Stimulated activated CD4-positive, alpha-beta T cell treated with anti-CD3 and anti-CD28 coated beads, Interleukin-12 subunit alpha, Interleukin-12 subunit beta, amount 100 ng/mL, for 48 hours (primary cell): ENCODE data around the gene PRKAA2.
A peak's percentile ranks its signal among the peaks of the same experiment; 100 is the strongest.

Source experiments
- DNase-seq, 3 donors: peaks; one replicate each; pipeline ENCODE4 v3.0.0-alpha.2; 2020; ENCODE audit warnings: low read depth in 2 of 3, low spot score in 1 of 3

The PRKAA2 gene

DNA sequence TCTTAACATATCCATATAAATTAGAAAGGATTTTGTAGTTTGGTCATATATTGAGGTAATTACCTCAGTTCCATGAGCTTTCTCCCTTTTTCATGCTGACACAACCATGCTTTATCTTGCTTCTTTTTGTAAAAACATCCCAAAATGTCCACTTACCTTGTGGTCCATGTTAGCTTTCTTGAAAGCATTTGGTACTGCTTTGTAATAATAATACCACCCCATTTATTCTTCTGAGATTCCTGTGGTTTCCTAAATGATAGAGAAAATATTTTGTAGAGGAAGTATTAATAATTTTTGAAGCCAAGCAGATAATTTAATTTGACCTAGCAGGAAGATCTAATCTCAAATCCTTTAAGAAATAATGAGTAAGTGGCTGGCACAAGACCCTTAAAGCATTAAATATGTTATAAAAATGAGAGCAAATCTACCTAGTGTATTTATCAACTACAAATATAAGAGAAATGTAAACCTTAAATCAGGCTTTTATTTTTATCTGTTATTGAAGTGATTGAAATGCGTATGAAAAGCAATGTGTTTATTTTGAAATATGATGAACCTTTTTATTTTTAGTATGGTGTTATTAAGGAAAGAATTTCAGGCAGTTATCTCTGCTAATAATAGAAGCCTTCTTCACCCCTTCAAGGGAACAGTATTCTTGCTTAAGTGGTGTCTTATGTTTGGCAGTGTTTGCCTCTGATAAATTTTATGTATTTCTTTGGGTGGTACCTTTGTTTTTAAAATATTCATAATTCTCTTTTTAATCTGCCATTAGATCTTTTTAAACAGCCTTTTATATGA is 9.2 kb downstream of the PRKAA2 start:
- no peak for DNase-seq

DNA sequence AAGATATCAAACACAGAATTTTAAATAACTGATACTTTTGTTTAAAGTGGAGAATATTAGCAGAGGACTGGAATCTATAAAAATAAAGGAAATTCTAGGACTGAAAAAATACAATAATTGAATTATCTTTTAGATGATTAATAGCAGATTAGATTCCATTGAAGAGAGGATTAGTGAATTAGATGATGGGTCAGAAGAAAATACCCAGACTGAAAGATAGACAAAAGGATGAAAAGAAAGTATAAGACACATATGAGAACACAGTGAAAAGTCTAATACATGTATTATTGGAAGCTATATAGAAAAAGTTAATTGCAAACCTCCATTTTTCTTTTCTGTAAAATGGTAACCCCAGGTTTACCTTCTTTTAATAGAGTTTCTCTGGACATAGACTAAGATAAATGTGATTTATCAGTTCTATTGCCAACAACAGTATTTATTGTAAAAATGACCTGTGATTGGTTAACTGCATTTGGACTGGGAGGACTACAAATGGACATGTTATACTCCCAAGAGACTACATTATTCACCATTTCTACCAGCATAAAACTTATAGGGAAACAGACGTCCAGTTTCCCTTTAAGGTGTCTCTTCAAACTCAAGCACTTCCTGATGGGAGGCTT is 11.0 kb downstream of the PRKAA2 start:
- DNase-seq, result no peak

DNA sequence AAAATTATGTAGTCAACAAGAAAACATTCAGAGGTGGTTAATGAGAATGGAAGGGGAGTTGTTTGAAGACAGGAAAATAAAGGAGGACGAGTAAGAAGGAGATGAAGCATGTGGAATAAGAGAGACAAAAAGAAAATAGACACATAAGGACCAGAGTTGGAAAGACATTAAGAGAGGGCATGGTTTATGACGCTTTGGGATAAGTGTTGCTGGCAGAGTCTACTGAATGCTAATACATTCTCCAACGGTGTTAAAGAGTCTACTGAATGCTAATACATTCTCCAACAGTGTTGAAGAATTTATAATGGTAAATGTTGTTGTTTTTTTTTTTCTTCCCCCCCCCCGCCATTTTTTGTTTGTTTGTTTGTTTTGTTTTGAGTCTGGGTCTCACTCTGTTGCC is 13.1 kb downstream of the PRKAA2 start:
- DNase-seq, result no peak

DNA sequence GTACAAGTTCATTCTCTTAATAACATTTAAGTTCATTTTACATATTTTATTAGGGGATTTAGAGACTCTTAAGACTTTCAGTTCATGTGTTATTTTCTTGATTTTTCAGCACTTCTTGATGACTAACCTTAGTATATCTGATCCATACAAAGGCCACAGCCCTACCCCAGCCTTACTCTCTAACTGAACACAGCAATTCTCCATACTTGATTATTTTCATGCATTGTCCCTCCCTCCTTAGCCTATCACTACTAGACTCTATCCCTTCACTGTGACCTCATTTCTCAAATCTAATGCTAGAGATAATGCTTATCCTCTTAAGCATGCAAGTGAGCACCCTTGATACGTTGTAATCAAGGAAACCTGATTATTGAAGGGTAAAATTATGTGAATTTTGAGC is 15.2 kb downstream of the PRKAA2 start:
- no peak for DNase-seq

DNA sequence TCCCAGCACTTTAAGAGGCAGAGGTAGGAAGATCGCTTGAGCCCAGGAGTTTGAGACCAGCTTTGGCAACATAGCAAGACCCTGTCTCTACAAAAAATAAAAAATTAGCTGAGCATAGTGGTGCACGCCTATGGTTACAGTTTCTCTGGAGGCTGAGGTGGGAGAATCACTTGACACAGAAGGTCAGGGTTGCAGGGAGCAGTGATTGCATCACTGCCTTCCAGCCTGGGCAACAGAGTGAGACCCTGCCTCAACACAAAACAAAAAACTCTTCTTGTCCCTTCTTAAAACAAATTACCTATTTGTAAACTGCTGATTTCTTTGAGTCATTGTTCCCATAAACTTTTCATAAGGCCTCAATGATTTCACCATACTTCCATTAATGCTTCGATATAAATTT is 18.7 kb downstream of the PRKAA2 start:
- DNase-seq, result no peak

DNA sequence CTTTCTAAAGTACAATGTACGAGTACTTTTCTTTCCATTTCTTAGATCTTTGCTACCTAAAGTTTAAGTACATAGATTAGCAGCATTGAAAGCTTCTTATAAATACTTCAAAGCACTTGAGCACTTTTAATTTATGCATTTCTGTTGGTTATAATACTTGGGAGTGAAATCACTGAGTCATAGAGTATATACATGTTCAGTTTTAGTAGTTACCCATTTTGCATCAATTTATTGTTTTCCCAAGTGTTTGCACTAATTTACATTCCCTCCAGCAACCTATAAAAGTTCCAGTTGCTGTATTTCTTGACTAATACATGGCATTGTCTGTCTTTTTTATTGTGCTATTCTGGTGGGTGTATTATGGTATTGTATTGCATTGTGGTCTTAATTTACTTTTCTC is 20.3 kb downstream of the PRKAA2 start:
- no peak for DNase-seq

DNA sequence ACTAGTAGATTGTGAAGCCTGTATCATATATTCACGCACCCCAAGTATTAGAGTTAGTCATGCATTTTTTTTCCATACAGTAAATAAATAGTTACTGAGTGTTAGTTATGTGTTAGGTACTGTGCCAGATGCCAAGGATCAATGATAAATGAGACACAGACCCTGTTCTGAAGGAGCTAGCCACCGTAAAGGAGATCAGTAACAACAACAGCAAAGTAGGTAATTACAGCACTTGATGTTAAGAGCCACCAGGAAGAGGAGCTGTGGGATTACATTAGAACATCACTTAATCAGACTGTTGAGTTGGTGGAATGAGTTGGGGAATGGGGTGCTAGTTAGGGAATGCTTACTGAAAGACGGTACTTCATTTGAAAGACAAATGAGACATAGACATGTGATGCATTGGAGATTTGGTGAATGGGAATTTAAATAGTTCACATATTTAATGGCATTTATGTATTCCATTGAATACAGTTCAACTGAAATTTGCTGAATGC is 21.0 kb downstream of the PRKAA2 start:
- no peak for DNase-seq

DNA sequence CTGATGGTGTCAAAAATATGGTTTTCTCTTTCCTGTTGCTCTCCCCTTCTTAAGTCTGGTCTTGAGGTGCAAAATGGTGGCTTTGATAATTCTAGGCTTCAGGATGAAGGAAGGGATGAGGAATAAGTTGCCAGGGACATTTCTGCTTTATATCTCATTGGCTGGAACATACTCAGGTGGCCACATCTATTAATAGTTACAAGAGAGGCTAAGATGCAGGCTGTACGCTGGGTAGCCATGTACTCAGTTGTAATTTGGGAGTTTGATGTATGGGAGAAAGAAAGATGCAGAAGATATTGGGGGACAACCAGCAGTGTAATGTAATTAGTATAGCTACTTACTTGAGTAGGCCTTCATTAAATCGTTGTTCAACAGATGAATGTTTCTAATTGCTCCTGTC is 25.2 kb downstream of the PRKAA2 start:
- DNase-seq, result no peak

DNA sequence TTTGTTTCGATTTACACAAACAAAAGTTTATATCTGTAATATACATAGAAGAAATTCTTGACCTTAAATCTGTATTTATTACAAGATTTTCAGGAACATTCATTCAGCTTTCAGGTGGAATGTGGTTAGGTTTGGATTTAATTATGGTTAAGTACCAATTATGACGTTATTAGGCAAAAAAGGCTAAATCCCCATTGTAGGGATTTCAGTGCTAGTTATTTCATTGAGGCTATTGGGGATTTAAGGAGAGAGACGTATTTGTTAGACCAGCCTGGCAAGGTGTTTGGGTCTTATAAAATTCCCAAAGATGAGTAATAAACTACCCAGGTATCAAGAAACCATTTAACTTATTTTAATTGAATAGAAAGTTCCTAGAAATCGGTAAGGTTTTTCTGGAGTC is 26.0 kb downstream of the PRKAA2 start:
- DNase-seq, result no peak

DNA sequence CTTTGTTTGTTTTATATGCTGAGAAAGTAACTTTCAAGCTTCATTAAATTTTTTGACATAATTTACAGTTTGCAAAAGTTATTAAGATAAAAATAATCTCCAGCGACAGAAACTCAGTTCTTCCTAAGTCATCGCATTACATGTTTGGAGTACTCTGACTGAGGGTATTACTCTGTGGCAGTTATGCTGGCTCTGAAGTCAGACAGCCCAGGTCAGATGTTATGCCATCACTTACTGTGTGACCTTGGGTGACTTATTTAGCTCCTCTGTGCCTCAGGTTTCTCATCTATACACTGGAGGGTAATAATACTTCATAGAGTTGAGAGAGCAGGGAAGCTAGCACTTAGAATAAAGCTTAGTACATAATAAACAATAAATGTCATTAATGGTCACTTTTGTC is 26.4 kb downstream of the PRKAA2 start:
- no peak for DNase-seq

DNA sequence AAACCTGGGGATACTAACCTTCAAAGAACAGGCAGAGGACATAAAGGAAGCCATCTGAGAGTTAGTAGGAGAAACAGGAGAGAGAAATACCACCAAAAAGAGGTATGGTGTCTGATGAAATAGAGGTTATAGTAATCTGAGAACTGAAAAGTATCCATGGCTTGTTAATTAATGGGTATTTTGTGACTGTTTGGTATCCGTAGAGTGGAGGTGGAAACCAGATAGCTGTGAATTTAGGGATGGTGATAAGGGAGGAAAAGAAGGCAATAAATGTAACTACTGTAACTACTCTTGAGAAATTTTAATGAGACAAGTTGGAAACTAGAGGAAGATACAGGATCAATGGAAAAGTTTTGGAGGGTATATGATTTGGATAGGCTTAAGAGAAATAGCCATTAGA is 27.5 kb downstream of the PRKAA2 start:
- no peak for DNase-seq

DNA sequence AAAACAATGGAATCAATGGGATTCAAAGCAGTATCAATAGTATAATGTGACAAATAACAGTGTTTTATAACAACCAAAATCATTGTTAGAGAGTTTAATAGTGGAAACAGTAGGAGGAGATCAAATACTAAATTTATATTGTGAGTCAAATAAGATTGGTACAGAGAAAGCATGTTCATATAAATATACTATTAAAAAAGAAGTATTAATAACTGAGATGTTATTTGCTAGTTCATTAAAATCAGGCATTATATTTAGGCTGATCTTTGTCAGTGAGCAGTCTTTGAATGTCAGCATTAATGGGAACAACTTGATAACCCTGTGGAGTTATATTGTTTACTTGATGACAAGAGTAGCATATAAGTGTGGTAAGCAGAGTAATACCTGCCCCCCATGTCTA is 30.6 kb downstream of the PRKAA2 start:
- no peak for DNase-seq

DNA sequence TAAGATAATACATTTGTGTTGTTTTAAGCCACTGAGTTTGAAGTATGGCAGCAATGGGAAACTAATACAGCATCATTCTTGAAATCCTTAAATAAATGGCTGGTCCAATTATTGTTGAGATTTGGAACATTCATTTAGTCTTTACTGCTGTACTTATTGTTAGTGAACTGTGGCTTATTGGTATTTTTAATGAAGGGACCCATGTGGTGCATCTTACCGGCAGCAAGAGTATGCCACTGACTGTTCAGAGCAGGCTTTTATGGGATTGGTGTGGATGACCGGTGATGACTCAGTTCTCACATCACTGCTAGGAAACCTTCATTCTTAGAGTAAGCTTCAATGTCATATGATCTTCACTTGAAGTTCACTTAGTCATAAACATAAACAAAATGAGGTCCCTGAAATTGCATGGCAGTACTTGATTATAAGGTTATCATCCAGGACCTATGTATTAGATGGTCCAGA is 31.5 kb downstream of the PRKAA2 start:
- no peak for DNase-seq

DNA sequence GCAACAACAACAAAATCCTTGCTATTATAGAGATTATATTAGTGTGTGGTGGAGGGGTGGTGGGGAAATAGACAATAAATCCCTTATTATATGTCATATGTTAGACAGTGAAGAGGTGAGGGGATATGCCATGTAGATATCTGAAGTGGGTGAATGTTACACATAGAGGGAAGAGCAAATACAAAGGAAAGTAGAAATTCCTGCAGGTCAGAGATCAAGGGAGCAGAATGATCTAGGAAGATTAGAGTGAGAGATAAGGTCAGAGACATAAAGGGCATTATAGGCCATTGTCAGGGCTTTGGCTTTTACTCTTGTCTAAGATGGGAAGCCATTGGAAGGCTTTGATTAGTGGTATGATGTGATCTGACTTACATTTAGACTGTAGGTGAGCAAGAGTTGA is 38.5 kb downstream of the PRKAA2 start:
- DNase-seq, result no peak

DNA sequence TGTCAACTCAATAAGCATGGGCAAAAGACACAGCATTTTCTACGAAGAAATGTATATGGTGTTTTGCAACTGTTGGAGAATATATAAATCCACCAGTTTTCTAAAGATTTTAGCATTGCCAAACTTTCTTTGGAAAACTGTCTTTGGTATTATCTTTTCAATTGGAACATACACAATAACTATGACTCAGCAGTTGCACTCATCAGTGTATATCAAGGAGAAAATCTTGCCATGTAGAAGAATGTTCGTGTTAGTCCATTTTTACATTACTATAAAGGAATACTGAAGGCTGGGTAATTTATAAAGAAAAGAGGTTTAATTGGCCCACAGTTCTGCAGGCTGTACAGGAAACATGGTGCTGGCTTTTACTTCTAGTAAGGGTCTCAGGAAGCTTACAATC is 41.1 kb downstream of the PRKAA2 start:
- DNase-seq, result no peak

DNA sequence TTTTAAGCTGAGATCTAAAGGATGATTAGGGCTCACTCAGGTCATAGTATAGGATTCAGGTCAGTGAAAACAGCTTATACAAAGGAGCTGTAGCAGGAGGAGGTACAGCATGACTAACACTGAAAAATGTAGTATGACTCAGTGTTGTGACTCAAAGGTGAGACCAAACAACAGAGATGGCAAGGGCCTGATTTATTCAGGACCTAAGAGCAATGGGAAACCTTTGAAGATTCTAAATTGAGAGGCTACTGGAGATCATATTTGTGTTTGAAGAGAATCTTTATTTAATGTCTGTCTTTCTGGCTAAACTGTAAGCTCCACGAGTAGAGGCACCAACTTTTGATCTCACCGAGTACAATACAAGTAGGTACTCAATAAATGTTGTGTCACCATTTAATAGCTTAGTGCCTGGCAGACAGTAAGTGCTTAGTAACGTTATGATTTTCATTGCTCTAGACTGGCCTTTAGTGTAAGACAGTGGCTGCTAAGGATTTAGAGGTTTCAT is 43.5 kb downstream of the PRKAA2 start:
- DNase-seq, result no peak

DNA sequence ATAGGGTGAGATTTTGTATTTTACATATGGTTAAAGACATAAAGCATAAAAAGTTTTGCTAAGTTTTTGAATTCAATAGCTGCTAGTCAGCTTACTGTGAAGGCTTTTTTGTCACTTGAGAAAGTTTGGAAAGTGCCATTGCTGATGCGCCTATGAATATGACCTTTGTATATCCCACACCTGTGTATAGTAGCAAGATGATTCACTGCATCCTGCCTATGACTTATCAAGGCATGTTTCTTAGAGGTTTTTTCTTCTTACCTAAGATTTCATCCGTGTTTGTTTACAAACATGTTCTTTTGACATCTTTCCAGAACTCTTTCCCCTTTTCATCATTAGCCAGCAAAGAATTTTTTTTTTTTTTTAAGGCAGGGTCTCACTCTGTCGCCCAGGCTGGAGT is 51.5 kb downstream of the PRKAA2 start:
- DNase-seq, result no peak

DNA sequence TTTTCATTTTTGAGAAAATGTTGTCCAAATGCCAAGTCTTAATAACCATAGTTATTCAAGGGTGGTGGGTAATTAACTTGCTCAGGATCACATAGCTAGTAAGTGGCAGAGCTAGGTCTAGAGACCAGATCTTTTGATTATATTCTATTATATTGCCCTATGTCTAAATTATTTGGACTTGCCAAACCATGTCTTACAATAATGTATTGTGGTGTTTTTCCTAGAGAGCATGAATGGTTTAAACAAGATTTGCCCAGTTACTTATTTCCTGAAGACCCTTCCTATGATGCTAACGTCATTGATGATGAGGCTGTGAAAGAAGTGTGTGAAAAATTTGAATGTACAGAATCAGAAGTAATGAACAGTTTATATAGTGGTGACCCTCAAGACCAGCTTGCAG is 58.6 kb downstream of the PRKAA2 start:
- DNase-seq, result no peak

DNA sequence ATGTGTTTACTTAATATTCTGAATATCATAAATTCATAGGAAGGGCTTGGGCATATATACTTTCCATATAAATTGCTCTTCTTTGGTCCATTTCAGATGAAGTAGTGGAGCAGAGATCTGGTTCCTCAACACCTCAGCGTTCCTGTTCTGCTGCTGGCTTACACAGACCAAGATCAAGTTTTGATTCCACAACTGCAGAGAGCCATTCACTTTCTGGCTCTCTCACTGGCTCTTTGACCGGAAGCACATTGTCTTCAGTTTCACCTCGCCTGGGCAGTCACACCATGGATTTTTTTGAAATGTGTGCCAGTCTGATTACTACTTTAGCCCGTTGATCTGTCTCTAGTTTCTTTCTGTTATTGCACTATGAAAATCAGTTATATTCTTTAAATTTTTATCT is 62.3 kb downstream of the PRKAA2 start:
- no peak for DNase-seq

DNA sequence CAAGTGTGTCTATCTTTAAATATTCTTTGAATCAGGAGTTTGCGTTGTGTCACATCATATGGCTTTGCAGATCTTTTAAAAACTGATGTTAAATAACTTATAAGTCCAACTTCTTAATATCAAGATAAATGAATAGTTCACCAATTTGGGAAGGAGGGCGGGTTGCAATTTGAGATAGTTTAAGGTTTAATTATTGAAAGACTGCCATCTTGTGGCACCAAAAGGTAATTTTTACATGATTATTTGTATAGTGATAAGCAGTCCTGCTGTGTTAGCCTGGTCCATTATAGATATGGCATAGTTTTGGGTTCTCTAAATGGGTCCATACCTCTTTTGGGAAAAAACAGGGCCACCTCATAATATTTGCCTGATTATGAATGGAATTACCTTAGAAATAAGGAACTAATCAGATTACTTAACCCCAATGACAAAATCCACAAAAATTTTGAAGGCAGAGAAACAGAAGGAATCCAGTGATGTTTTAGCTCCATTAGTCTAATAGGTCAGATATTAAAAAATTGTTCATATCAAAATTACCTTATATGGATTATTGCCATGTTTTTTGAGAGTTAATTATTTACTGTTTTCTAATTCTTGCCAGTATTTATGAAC is 64.3 kb downstream of the PRKAA2 start:
- peak in 1 of 3 donors; percentile 14 for DNase-seq

DNA sequence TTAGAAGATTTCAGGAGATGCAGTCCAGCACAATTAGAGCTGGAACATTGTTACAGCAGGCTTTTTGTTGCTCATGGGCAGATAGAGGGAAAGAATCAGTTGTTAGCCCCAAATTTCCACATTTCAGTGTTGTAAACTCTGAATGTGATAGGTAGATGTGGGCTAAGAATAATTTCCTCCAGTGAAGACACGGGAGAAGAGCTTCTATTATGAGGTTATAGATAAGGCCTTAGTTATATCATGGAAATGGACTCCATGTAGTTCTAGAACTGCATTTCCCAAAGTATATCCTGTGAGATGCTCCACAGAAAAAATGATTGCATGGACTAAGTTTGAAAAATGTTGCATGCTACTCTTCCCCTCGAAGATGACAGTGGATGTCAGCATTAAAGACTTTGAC is 64.9 kb downstream of the PRKAA2 start:
- DNase-seq, result no peak

DNA sequence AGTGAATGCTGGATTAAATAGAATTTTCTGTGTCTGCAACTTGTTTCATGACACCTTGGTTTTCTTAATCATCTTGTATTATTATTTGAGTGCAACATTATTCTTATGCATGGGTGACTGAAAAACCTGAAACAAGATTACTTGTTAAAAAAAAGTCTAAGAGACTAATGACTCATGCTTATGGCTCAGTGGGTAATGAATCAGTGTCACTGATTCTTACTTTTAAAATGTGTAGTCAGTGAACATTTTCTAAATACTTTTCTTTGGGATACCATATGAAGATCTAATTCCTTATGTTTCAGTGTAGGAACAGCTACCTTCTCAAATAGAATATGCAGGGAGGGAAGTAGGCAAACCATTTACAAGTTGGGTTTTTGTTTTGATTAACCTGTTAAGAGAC is 65.5 kb downstream of the PRKAA2 start:
- no peak for DNase-seq
